ENCODE results near the gene RNF151. TPM values are rescaled to one million over a fixed set of nuclear protein-coding genes. Genes with fewer than 3 reads are reported as not detected.
A peak's percentile ranks its signal among the peaks of the same experiment; 100 is the strongest.

Gene RNF151
- total and polyA plus RNA-seq, 2 of the 13 experiments (the other 11 are each of a cell fraction or from before 2014, with no cell fraction given): not detected

DNA sequence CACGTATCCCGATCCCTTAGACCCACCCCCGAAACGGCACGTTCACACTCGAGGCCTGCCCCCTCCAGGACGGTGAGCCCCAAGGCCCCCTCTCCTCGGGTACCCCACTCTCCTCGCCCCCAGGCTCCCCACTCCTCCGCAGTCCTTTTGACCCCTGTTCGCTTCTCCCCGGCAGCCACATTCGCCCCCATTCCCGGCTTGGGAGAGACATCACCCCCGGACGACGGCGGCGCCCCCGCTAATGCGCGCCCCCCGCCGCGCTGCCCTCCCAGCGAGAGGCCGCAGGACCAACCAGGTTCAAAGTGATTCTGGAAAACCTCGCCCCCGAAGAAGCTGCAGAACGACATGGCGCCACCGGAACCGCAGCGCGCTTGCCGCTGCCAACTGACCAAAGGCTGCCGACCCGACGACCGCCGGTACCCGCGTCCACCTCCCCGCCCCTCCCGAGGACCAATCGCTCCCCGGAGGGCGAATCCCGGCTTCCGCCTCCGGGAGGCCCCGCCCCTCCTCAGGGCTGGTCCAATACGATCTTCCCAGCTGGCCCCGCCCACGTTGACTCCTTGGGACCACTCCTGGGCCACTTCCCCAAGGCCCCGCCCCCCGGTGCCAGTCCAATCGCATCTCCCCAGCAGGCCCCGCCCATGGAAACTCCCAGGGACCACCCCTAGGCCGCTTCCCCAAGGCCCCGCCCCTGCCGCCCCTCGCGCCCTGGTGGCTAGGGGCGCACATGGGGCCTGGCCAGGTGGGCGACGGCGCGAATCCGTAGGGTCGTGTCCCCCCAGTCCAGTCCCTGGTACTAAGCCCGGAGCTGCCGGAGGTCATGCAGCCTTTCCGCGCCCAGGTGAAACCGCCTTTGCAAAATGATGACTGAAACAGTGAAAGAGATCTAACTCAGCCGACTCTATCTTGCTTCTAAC, 23.6 kb upstream of the RNF151 start, which contains the start of gene MSRB1 (continued):
- TF ChIP-seq ZNF652 (CRISPR knock-in tag; IDR thresholded peaks at IDR 0.05; ENCODE audit: borderline replicate concordance, low read depth): no peak
- TF ChIP-seq TOPORS (CRISPR knock-in tag; IDR thresholded peaks at IDR 0.05): 0 out of 2 replicates have a peak, but pooled peaks have one; percentile 51
- no peak for TF ChIP-seq GZF1 (CRISPR knock-in tag; IDR thresholded peaks at IDR 0.05)
- 0 out of 2 replicates have a peak, but pooled peaks have one; percentile 11 for TF ChIP-seq ARHGAP35 (CRISPR knock-in tag; IDR thresholded peaks at IDR 0.05; ENCODE audit: borderline replicate concordance)
- 0 out of 2 replicates have a peak, but pooled peaks have one; percentile 17 for TF ChIP-seq RXRB (CRISPR knock-in tag; IDR thresholded peaks at IDR 0.05; ENCODE audit: borderline replicate concordance)
- peak; percentile 69 for TF ChIP-seq KAT8 (CRISPR knock-in tag; IDR thresholded peaks at IDR 0.05)
- no peak for TF ChIP-seq ZNF567 (CRISPR knock-in tag; IDR thresholded peaks at IDR 0.05; ENCODE audit: borderline replicate concordance)
- no peak for TF ChIP-seq TCF7L2 (IDR thresholded peaks at IDR 0.05; ENCODE audit: low read depth, low read length)
- TF ChIP-seq MXI1 (IDR thresholded peaks at IDR 0.05; ENCODE audit: borderline replicate concordance, low read depth, low read length): peak; percentile 72; the same call in 1 of the 3 replicates
- peak; percentile 36; the same call in 1 of the 2 replicates for TF ChIP-seq AKAP8 (CRISPR knock-in tag; IDR thresholded peaks at IDR 0.05)
- TF ChIP-seq KDM6A (CRISPR knock-in tag; IDR thresholded peaks at IDR 0.05; ENCODE audit: low read depth): no peak
- TF ChIP-seq ZNF616 (CRISPR knock-in tag; IDR thresholded peaks at IDR 0.05; ENCODE audit: low read depth): no peak
- TF ChIP-seq SMARCC2 (IDR thresholded peaks at IDR 0.05): no peak
- TF ChIP-seq KLF16 (CRISPR knock-in tag; IDR thresholded peaks at IDR 0.05): peak in 1 of 2 experiments; percentile 79; a peak in 2 of 4 replicates
- peak; percentile 97 for TF ChIP-seq PAX8 (CRISPR knock-in tag; IDR thresholded peaks at IDR 0.05; ENCODE audit: borderline replicate concordance)
- TF ChIP-seq REXO4 (CRISPR knock-in tag; IDR thresholded peaks at IDR 0.05; ENCODE audit: borderline replicate concordance): 0 out of 2 replicates have a peak, but pooled peaks have one; percentile 70
- TF ChIP-seq ZNF121 (CRISPR knock-in tag; IDR thresholded peaks at IDR 0.05): no peak
- TF ChIP-seq EED (CRISPR knock-in tag; IDR thresholded peaks at IDR 0.05): no peak
- TF ChIP-seq, protein P1, sequence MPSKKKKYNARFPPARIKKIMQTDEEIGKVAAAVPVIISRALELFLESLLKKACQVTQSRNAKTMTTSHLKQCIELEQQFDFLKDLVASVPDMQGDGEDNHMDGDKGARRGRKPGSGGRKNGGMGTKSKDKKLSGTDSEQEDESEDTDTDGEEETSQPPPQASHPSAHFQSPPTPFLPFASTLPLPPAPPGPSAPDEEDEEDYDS (CRISPR knock-in tag; IDR thresholded peaks at IDR 0.05): peak; percentile 86
- TF ChIP-seq, protein P2, sequence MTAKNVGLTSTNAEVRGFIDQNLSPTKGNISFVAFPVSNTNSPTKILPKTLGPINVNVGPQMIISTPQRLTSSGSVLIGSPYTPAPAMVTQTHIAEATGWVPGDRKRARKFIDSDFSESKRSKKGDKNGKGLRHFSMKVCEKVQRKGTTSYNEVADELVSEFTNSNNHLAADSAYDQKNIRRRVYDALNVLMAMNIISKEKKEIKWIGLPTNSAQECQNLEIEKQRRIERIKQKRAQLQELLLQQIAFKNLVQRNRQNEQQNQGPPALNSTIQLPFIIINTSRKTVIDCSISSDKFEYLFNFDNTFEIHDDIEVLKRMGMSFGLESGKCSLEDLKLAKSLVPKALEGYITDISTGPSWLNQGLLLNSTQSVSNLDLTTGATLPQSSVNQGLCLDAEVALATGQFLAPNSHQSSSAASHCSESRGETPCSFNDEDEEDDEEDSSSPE (CRISPR knock-in tag; IDR thresholded peaks at IDR 0.05): peak; percentile 60
- TF ChIP-seq, protein P3, sequence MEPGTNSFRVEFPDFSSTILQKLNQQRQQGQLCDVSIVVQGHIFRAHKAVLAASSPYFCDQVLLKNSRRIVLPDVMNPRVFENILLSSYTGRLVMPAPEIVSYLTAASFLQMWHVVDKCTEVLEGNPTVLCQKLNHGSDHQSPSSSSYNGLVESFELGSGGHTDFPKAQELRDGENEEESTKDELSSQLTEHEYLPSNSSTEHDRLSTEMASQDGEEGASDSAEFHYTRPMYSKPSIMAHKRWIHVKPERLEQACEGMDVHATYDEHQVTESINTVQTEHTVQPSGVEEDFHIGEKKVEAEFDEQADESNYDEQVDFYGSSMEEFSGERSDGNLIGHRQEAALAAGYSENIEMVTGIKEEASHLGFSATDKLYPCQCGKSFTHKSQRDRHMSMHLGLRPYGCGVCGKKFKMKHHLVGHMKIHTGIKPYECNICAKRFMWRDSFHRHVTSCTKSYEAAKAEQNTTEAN (CRISPR knock-in tag; conservative IDR thresholded peaks at IDR 0.05): 0 out of 2 replicates have a peak, but pooled peaks have one; percentile 29
- TF ChIP-seq DMAP1 (CRISPR knock-in tag; IDR thresholded peaks at IDR 0.05): peak; percentile 40; the same call in 1 of the 2 replicates
- TF ChIP-seq GATAD2A (CRISPR knock-in tag; IDR thresholded peaks at IDR 0.05): peak; percentile 18; the same call in 1 of the 2 replicates
- no peak for TF ChIP-seq NCOR1 (IDR thresholded peaks at IDR 0.05; ENCODE audit: borderline replicate concordance, low read length)
- TF ChIP-seq REL (CRISPR knock-in tag; conservative IDR thresholded peaks at IDR 0.05): no peak

Measured in HepG2 (cell line).